ENCODE results near the gene CHMP5. TPM values are rescaled to one million over a fixed set of nuclear protein-coding genes. Genes with fewer than 3 reads are reported as not detected.

The CHMP5 gene
- polyA plus RNA-seq, 1 donor from 2014 or later = 43.8 TPM

DNA sequence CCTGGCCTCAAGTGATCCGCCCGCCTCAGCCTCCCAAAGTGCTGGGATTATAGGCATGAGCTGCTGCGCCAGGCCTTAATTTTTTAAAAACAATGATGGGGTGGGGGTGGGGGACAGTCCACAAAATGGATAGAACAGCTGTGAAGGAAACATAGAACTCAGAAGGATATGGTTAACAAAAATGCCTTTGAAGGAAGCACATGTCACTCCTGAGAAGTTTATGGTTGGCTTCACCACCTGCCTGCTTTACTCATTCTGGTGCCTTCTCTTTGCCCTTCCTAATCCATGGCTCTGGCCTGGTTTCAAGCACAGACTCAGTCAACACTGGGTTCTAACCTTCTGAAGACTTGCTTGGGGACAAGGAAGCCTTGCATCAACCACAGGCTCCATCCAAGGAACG lies 10.6 kb upstream of the CHMP5 start:
- Mint-ChIP-seq H3K27me3 (no peaks in the 10 kb centered on the region), H3K36me3 (peaks cover 4% of the 10 kb centered on the region), H3K4me1 (peaks cover 9 to 15% (median 11%) of the 10 kb centered on the region in 3 donors), H3K27ac (no peak overlapping the region), H3K4me3 (no peak overlapping the region), H3K9me3 (no peaks in the 10 kb centered on the region)

DNA sequence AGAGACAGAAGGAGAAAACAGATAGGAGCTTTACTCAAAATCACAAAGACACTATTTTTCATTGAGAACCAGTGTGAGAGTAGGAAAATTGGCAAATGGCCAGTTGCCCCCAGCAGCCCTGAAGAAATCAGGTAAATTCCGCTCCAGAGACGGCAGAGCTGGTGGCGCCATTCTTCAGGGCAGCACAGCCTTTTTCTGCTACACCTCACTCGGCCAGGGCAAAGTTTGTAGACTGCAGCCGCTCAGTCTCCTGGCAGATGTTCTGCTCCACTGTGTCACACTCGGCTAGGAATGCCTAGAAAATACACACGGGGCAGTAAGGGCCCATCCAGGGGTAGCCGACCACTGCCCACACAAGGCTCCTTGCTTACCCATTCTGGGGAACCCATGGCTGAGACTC lies 9.8 kb upstream of the CHMP5 start:
- peaks cover 4% of the 10 kb centered on the region for H3K36me3 Mint-ChIP-seq
- peak overlapping the region in 1 of 3 donors; percentile 19 for H3K27ac Mint-ChIP-seq

DNA sequence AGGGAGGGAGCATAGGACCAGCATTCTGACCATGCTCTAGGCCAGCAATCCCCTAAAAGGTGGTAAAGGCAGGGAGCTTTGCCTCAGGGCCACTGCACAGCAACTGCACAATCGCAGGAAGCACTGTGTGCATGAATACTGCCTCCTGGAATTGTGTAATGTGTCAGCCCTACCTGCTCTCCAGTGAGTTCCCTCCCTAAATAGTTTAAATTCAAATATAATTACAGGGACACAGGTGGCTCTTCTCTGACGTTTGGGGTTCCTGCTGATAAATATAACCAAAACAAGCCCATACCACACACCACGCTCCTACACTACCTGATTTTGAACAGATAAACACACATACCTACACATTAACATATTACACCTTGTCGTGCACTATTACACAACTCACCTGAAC lies 9.4 kb upstream of the CHMP5 start:
- Mint-ChIP-seq H3K9me3 (no peaks in the 10 kb centered on the region), H3K4me1 (peaks cover 1 to 9% (median 5%) of the 10 kb centered on the region in 3 donors), H3K27ac (no peak overlapping the region), H3K27me3 (no peaks in the 10 kb centered on the region), H3K4me3 (peak overlapping the region in 1 of 4 donors; percentile 1), H3K36me3 (peaks cover 4% of the 10 kb centered on the region)

More for the DNA sequence above, 9.8 kb upstream of the CHMP5 start:
- Mint-ChIP-seq H3K4me3 (no peak overlapping the region), H3K9me3 (no peaks in the 10 kb centered on the region), H3K27me3 (no peaks in the 10 kb centered on the region), H3K4me1 (peaks cover 3 to 9% (median 5%) of the 10 kb centered on the region in 3 donors)

DNA sequence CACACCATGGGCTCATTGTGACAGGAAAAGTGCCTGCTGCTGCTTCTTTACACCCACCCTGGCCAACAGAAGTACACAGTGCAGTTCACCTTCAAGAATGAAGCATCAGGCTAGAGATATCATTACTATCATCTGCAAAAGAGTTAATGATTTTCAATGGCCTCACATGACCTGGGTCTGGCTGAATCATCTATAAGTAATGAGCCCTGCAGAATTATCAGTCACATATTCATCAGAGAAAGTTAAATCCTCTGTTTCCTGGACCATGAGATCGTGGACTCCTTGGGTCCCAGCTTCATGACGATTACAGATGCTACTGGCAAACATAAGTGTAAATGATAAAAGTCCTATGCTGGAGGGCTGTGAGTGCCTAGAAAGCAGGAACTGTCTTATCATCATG lies 8.6 kb upstream of the CHMP5 start:
- Mint-ChIP-seq H3K27me3 (no peaks in the 10 kb centered on the region), H3K4me1 (peaks cover 1 to 7% (median 5%) of the 10 kb centered on the region in 3 donors), H3K4me3 (no peak overlapping the region), H3K9me3 (no peaks in the 10 kb centered on the region), H3K27ac (no peak overlapping the region), H3K36me3 (peaks cover 4% of the 10 kb centered on the region)

DNA sequence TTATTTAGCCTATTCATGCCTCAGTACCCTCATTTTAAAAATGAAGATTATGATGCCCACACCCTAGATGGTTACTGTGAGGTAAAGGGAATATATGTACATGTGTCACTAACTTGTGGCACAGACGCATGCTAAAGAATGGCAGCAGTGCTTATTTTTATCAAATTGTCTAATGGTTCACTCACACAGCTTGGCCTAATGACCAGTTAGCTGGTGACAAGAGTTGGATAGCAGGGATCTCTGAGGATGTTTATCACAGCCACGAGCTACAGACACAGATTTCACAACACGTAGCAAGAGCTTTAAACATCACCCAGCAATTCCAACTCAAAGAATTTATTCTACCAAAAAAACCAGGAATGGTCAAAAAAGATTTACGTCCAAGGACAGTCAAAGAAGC lies 7.6 kb upstream of the CHMP5 start:
- Mint-ChIP-seq H3K36me3 (peaks cover 4% of the 10 kb centered on the region), H3K27me3 (no peaks in the 10 kb centered on the region), H3K4me1 (peaks cover 1 to 7% (median 5%) of the 10 kb centered on the region in 3 donors), H3K4me3 (no peak overlapping the region), H3K9me3 (no peaks in the 10 kb centered on the region), H3K27ac (no peak overlapping the region)

DNA sequence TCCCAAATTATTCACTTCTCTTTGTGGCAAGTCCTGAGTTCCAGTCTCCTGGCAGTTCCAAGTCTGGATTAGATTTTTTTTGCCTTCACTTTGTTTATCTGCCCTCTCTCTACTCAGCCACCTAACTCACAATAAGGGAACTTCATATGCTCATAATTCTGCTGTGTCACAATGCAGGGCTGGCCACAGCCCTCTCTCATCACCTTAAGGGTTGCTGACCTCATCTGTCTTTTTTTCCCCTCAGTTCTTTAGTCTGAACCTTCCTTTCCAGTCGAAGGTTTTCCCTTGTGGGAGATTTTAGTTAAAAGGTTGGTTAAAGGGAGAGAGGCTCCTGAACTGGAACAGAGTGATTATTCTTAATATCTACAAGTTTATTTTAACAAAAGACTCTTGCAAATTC lies 4.5 kb upstream of the CHMP5 start:
- Mint-ChIP-seq H3K27ac (no peak overlapping the region), H3K4me1 (peaks cover 18 to 20% (median 19%) of the 10 kb centered on the region in 3 donors), H3K36me3 (peaks cover 4% of the 10 kb centered on the region), H3K27me3 (no peaks in the 10 kb centered on the region), H3K4me3 (no peak overlapping the region), H3K9me3 (no peaks in the 10 kb centered on the region)

DNA sequence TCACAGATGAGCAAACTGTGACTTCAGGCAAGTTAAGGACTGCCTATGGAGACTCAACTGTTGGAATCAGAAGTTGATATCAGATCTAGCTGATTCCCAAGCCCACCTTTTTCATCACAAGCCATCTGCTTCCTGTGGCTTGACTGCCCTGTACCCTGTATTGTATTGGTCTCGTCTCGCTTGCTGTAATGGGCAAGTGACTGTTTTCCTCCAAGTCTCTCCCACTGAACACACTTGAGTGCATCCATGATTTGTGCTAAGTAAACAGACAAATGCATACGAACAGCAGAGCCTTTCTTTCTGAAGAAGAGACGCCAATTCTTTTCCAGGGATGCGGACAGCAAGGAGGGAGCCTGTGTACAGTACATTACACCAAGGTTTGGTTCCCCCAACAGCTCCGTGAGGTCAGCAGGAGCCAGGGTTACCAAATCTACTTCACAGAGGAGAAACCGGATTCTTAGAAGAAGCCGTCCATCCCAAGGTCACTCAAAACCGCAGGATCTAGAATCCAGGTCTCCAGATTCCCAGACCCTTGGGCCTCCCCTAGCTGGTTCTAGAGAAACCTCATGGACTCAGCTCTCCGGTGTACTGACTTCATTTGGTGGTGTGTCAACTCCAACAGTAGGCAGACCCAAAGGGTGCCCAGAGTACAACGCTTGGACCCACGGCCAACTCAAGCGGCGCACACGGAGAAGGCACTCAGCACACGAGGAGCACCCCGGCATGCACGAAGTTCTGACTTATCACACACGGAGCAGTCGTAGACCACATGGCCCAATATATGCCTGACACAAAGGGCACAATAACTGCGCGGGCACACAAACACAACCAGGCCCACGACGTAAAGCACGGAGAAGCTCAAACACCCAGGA lies 1.5 kb upstream of the CHMP5 start:
- Mint-ChIP-seq H3K36me3 (peaks cover 3% of the 10 kb centered on the region), H3K9me3 (no peaks in the 10 kb centered on the region), H3K4me3 (peak overlapping the region; percentile 93 to 98 (median 95)), H3K27me3 (no peaks in the 10 kb centered on the region), H3K27ac (peak overlapping the region; percentile 55 to 93 (median 91)), H3K4me1 (peaks cover 18 to 33% (median 22%) of the 10 kb centered on the region in 3 donors)

DNA sequence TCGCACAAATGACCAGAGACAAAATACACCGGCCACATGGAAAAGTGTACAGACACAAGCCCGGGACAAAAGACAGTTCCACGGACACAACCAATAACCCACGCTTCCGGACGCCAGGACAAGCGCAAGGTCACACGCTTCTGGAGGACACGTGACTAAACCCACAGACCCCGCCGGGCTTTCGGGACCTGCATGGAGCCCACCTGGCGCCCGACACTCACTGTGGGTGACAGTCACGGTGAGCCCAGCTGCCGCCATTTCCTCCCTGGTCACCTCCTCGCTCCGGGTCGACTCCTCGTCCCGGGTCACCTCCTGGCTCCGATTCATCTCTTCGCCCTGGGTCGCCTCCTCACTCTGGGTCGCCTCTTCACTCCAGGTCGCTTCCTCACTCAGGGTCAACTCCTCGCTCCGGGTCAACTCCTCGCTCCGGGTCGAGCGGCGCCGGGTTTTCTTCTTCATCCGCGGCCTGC lies 811 bp upstream of the CHMP5 start:
- Mint-ChIP-seq H3K27me3 (no peaks in the 10 kb centered on the region), H3K36me3 (peaks cover 3% of the 10 kb centered on the region)

DNA sequence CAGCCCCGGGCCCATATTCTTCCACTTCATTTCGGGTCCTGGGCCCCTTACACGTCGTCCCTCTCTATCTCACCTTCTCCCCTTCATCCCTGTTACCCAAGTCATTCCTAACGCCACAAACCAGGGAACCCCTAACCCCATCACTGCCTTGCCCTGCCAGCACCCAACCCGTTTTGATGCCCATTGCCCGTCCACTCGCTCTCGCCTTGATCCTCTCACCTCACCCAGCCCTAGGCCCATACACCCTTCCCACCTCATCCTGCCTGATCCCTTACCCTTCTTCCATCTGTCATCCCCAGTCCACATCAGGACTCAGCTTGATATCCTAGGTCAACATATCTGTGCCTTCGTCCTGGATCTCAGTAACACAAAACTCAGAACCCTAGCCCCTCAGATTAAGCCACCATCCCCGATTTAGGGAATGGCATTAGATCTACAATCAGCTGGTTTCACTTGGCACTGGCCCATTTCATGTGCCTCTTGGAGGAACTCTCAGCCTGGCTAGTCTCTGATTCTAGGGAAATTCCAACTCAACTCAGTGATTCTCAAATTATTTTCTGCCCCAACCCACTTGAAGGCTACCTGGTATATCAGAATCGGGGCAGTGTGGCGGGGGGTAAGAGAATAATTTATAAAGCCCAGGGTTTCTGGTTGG lies 489 bp downstream of the CHMP5 start:
- H3K4me3 Mint-ChIP-seq = peak overlapping the region; percentile 87 to 98 (median 92)
- peak overlapping the region; percentile 86 to 99 (median 91) for H3K27ac Mint-ChIP-seq
- H3K4me1 Mint-ChIP-seq = peaks cover 16 to 33% (median 20%) of the 10 kb centered on the region in 3 donors
- no peaks in the 10 kb centered on the region for H3K27me3 Mint-ChIP-seq
- H3K9me3 Mint-ChIP-seq = no peaks in the 10 kb centered on the region
- peaks cover 3% of the 10 kb centered on the region for H3K36me3 Mint-ChIP-seq

More for the DNA sequence above, 811 bp upstream of the CHMP5 start:
- Mint-ChIP-seq H3K27ac (peak overlapping the region; percentile 55 to 93 (median 91)), H3K9me3 (no peaks in the 10 kb centered on the region), H3K4me1 (peaks cover 16 to 33% (median 22%) of the 10 kb centered on the region in 3 donors), H3K4me3 (peak overlapping the region; percentile 93 to 98 (median 95))

DNA sequence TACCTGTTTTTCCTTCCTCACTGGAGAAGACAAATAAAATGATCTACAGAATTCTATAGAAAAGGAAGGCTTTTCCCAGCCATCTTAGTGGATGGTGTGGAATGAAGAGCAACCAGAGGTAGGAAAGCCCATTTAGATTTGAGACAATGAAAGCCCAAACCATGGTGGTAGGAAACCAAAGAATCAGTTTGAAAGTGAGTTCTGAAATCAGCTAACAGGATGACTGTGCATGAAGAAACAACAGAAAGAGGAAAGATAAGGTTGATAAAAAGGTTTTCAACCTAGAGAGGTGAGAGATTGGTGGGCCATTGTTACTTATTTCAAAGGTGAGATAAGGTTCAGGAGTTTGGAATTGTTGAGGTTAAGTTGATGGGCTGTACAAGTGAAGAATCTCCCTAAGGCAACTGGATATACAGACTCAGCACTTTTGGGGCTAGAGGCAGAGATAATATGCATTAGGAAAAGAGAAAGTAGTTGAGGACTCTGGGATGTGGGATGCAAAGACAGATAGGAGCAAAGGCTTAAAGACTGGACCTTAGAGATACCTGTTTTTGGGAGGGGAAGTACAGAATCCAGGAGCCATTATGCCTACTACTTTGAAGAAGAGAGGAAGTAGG lies 2.4 kb downstream of the CHMP5 start:
- H3K4me3 Mint-ChIP-seq = peak overlapping the region in 1 of 4 donors; percentile 93
- peaks cover 3% of the 10 kb centered on the region for H3K36me3 Mint-ChIP-seq
- H3K27me3 Mint-ChIP-seq = no peaks in the 10 kb centered on the region
- peaks cover 16 to 35% (median 20%) of the 10 kb centered on the region in 3 donors for H3K4me1 Mint-ChIP-seq
- peak overlapping the region in 1 of 3 donors; percentile 99 for H3K27ac Mint-ChIP-seq
- H3K9me3 Mint-ChIP-seq = no peaks in the 10 kb centered on the region

DNA sequence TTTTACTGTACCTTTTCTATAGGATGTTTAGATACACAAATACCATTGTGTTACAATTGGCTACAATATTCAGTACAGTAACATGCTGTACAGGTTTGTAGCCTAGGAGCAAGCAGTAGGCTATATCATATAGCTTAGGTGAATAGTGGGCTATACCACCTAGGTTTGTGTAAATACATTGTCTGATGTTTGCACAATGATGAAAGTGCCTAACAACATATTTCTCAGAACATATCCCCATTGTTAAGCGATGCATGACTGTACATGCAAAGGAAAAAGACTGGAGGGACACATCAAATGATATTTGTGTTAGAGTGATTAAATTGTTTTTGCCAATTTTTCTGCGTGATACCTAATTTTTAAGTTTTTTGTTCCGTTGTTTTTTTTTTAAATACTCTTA lies 5.3 kb downstream of the CHMP5 start:
- Mint-ChIP-seq H3K27ac (no peak overlapping the region), H3K4me1 (peaks cover 5 to 20% (median 9%) of the 10 kb centered on the region in 3 donors)

DNA sequence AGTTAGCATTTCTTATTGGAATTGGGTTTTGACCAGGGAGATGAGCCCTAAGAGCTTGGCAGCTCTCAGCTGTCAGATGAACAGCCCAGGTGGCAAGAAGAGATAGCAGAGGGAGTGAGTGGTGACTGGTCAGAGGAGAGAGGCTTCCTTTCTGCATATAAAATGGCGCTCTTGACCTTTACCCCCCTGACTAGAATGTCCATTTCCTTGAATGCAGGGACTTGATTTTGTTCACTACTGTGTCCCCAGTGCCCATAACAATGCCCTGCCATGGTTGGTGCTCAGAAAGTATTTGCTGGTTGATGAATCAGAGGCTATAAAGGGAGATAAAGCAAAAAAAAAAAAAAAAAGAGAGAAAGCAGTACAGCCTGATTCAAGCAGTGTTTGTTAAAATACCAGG lies 7.2 kb downstream of the CHMP5 start:
- Mint-ChIP-seq H3K36me3 (no peaks in the 10 kb centered on the region), H3K27me3 (no peaks in the 10 kb centered on the region), H3K4me1 (peaks cover 0 to 8% (median 3%) of the 10 kb centered on the region in 3 donors), H3K27ac (no peak overlapping the region), H3K4me3 (no peak overlapping the region), H3K9me3 (no peaks in the 10 kb centered on the region)

More for the DNA sequence above, 5.3 kb downstream of the CHMP5 start:
- Mint-ChIP-seq H3K36me3 (no peaks in the 10 kb centered on the region), H3K27me3 (no peaks in the 10 kb centered on the region), H3K9me3 (no peaks in the 10 kb centered on the region), H3K4me3 (peak overlapping the region in 1 of 4 donors; percentile 53)

DNA sequence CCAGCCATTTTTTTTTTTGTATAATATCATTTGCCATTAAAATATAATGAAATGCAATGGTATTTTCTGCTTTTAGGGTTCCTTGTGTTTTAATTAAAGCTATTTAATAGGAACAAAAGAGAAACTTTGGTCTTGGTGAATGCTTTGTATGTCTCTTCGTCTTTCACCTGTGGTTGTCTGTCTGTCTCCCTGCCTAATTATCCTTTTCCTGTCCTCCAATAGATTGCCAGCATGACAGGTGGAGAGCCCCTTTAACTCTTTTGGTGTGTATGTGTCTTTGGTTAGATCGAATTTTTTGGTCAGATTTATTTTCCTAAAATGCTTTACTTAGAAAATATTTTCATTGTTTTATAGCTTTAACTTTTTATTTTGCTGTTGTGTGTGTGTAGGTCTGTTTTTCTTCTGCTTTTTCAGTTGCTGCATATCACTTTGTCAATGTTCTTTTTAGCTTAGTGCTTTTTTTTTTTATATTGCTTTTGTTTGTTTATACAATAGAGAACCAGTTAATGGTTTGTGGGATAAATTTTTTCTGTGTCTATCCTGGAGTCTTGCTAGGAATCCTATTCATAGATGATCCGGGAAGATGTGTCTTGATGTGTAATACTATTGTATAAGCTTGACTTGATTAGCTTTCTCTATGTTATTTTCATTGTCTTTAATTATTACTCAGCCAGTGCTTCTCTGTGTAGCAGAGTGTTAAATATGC lies 8.6 kb downstream of the CHMP5 start:
- Mint-ChIP-seq H3K36me3 (peaks cover 1% of the 10 kb centered on the region), H3K4me3 (no peak overlapping the region), H3K27ac (peak overlapping the region in 1 of 3 donors; percentile 57), H3K4me1 (peaks cover 0 to 5% (median 2%) of the 10 kb centered on the region in 3 donors), H3K27me3 (no peaks in the 10 kb centered on the region), H3K9me3 (no peaks in the 10 kb centered on the region)

DNA sequence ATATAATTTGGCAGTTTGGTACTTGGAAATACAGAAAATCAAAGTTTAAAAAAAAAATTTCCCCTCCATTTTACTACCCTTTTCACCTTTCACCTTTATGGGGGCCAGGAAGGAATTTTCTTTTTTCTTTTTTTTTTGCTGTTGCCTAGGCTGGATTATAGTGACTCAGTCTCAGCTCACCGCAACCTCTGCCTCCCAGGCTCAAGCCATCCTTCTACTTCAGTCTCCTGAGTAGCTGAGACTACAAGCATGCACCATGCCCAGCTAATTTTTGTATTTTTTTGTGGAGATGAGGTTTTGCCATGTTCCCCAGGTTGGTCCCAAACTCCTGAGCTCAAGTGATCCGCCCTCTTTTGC lies 9.1 kb downstream of the CHMP5 start:
- Mint-ChIP-seq H3K36me3 (peaks cover 1% of the 10 kb centered on the region), H3K9me3 (no peaks in the 10 kb centered on the region), H3K4me3 (no peak overlapping the region), H3K27me3 (no peaks in the 10 kb centered on the region), H3K4me1 (peaks cover 0 to 5% (median 2%) of the 10 kb centered on the region in 3 donors), H3K27ac (peak overlapping the region in 1 of 3 donors; percentile 16)
